HG02885 (cell line): ENCODE results near the gene SUSD3.

ENCODE experiments used
- ATAC-seq: cut with Tn5 transposase; IDR thresholded peaks from one replicate; pipeline ENCODE4 v1.9.1; 2021; ENCODE audit warnings: mild to moderate bottlenecking; ENCODE audit not compliant: unreplicated experiment, poor library complexity

Gene SUSD3

DNA sequence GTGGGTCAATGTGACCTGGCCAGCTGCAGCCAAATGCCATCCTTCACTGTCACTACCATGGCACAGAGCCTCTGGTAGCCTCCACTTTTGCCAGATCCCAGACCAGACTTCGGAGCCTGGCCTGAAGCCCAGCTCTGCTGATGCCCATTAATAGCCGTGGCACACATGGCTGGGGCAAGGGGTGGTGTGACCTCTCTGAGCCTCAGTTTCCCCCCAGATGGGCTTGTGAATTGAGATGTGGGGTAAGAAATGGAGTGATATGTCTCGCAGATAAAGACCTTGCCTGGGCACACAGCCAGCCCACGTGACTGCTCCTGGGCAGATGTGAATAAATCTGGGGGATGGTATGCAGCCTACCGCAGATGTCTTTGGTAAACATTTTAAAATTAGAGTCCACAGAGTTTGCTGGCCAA, 13.9 kb downstream of the SUSD3 start:
- no peak for ATAC-seq

GRCh38 chr9:93076101-93076791, 17.7 kb downstream of the SUSD3 start:
- no peak for ATAC-seq

DNA sequence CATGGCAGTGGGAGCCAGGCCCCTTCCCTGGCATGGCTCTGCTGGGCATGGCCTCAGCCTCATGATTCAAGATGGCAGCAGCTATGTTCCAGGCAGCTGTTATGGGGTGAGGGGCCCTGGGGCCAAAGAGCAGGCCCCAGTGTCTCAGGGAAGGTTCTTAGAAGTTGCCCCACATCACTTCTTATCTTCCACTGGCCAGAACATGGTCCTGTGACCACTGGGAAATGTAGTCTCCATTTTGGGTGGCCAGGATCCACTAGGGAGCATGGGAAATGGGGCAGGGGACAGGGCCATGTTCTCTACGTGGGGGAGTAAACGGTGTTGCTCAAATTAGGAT, 18.3 kb downstream of the SUSD3 start:
- ATAC-seq: no peak

- ATAC-seq: no peak
Measured at GRCh38 chr9:93077367-93077766, 18.9 kb downstream of the SUSD3 start.

- ATAC-seq: no peak
Measured at GRCh38 chr9:93077811-93078210, 19.3 kb downstream of the SUSD3 start.

DNA sequence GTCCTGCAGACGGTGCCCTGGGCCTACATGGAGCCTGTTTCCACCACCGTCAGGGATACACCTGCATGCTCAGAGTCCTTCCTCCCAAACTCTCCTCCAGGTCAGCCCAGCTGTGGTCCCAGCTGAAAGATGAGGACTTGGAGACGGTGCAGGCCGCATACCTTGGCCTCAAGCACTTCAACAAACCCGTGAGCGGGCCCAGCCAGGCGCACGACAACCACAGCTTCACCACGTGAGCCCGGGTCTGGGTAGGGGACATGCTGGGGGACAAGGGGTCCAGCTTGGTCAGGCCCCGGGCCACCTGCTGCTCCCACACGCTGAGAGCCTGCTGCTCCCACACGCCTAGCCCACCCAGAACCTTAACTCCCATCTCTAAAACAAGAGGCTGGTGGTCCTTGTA, 20.9 kb downstream of the SUSD3 start:
- ATAC-seq: no peak

DNA sequence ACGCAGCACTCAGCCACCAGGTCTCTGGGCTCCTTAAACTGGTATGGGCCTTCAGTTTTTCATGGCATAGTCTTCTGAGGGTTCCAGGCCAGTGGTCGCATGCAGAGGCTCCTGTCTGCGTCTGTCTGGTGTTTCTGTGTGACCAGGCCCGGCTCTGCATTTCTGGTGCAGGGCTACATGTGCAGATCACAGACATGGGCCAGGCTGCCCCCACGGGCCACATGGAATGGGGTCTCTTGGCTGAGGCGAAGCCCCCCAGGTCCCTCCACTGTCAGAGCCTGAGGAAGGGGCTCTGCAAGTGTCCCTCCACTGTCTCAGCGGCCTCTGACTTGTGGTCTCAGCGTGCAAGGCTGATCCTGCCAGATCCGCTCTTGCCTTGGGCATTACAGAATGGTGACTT, 21.9 kb downstream of the SUSD3 start:
- ATAC-seq: no peak

- no peak for ATAC-seq
Measured at GRCh38 chr9:93081081-93081529, 22.6 kb downstream of the SUSD3 start.

DNA sequence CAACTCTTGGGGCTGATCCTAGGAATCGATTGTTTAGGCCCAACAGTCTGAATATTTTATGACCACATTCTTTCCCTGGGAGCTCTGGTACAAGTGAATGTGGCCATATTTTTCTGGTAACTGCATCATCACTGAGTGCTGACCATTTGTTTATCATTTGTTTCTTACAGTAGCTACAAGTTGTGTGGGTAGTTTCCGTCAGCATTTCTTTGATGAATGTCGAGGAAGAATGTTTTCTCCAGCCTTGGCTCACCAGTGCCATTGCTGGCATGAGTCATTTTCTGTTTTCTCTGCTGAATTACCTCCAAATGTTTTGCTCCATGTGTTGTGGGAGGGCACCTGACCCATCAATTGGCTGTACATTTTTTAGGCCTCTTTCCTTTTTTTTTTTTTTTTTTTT, 23.4 kb downstream of the SUSD3 start:
- ATAC-seq: no peak

DNA sequence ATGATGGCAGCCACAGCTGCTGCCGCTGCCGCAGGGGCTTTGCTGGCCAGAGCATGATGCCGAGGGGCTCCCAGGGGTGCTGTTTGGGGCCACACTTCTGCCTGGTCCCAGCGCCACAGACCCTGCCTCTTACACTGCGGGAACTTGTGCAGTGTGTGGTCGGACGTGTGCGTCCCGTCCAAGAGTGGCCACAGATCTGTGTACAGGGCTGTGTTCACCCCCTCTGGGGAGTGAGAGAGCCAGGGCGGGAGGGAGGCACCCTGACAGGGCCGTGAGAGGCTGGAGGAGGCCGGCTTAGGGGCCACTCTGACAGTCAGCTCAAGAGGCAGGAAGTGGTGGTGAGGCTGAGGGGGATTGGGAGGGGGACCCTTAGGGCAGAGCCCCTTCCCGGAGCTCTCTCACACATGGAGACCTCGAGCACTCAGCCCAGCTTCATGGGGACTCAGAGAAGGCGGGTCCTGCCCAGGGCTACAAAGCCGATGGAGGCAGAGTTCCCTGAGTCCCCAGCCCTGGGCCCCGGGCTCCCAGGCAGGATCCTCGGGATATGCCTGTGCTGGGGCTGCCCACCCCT, 24.4 kb downstream of the SUSD3 start:
- ATAC-seq: no peak

DNA sequence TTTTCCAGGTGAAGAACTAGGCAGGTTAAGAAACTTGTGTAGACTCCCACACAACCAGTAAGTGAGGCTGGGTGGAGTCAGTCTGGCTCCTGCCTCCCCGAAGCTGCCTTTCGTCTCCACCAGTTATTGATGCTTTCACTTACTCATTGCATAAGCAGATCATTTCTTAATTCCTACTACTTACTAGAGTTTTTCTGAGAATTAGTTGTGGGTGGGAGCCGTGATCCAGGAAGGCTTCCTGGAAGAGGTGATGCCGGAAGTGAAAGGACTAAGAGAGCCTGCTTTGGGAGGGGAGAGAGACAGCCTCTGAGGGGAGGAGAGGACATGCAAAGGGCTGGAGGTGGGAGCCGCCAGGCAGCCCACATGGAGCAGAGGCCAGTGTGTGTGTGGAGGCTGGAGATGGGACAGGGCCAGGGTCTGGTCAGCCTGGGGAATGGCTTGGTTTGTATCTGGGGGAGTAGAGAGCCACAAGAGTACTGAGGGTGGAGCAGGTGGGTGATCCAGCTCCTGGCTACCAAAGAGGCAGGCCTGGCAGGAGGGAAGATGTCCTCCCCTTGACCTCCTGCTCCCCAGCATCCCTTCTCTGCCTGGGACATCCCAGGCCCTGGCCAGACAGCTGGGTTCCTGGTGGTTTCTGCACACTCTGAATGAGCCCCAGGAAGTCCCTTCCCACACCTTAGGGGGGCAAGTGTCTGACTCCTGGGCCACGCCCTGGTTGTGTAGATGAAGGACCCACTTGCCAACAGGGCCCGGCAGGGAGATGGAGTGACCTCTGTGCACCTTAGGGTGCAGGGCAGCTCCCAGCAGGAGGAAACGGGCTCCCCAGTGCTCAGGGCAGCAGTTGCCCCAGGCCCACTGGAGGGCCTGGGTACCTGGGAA, 25.3 kb downstream of the SUSD3 start:
- no peak for ATAC-seq

DNA sequence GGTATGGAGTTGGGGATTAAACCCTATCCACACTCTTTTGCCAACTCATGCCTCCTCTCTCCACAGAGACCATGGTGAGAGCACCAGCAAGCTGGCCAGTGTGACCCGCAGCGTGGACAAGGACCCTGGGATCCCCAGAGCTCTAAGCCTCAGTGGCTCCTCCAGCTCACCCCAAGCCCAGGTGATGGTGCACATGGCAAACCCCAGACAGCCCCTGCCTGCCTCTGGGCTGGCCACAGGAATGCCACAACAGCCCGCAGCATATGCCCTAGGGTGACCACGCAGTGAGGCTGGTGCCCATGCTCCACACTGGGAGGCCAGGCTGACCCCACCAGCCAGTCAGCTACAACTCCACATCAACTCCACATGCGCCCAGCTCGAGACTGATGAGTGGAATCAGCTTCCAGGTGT, 26.0 kb downstream of the SUSD3 start:
- no peak for ATAC-seq

- no peak for ATAC-seq
Measured at GRCh38 chr9:93085676-93086075, 27.2 kb downstream of the SUSD3 start.

GRCh38 chr9:93086447-93087224, 28.1 kb downstream of the SUSD3 start:
- no peak for ATAC-seq

DNA sequence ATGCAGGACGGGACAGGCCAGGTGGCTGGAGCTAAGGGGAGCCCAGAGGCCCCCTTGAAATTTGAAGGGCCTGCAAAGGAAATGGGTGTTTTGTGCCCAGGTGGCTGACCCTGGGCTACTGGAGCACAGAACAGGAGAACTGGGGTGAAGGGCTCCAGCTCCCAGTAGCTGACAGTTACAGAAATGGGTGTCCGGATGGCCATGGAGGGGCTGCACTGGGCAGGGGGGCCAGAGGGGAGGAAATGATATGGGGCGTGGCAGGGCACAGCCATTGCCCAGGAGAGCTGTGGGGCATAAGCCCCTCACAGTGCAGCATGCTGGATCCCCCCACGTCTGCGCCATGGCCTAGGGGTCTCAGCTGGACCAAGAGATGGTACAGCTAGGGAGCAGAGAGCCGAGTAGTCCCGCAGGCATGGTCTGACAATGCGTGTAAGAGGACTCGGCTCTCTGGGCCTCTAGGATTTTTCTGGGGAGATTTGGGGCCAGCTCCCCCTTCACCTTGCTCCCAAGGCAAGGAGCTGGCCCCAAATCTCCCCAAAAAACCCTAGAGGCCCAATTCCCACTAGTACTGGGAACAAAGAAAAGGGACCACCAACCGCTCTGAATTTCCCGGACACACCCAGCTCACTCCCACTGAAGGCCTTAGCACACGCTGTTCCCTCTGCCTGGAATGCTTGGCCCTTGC, 29.6 kb downstream of the SUSD3 start:
- no peak for ATAC-seq

GRCh38 chr9:93088656-93089015, 30.1 kb downstream of the SUSD3 start:
- ATAC-seq: no peak

- no peak for ATAC-seq
Measured at GRCh38 chr9:93089024-93089423, 30.5 kb downstream of the SUSD3 start.

DNA sequence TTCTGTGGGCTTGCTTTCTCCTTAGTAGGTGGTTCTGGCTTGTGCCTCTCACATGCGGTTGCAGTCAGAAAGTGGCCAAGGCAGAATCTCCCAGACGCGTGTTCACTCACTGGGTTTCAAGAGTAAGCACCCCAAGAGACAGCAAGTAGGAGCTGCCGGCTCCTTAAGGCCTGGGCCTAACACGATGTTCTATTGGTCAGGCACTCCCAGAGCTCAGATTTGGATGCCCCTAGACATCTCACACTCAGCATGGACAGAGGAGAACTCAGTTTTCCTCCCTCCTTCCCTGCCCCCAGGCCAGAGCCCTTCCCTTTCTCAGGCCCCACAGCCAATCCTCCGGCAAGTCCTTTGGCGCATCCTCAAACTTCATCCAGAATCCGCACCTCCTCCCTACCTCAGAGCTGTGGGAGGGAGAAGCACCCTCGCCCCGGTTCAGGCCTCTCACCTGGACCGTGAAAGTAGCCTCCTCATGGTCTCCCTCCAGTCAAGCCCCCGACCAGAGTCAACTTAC, 31.0 kb downstream of the SUSD3 start:
- ATAC-seq: no peak

DNA sequence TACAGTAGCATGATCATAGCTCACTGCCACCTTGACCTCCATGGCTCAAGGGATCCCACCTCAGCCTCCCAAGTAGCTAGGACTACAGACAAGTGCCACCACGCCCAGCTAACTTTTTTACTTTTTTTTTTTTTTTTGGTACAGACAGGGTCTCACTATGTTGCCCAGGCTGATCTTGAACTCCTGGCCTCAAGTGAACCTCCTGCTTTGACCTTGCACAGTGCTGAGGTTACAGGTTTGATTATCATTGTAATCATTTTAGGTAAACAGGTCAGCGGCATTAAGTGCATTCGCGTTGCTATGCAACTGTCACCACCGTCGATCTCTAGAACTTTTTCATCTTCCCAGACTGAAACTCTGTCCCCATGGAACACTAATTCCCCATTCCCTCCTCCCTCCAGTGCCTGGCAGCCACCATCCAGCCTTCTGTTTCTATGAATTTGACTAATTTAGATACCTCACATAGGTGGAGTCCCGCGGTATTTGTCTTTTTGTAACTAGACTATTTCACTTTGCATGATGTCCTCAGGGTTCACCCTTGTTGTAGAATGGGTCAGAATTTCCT, 31.7 kb downstream of the SUSD3 start:
- ATAC-seq: no peak

GRCh38 chr9:93091056-93091452, 32.6 kb downstream of the SUSD3 start:
- ATAC-seq: no peak
